Keratinocyte (primary cell): Measurements from ENCODE around the gene LDLRAD4. TPM values are rescaled to one million over a fixed set of nuclear protein-coding genes. Genes with fewer than 3 reads are reported as not detected.

Experiments
- DNase-seq: peaks from one replicate; pipeline ENCODE4 v3.0.0-alpha.2; 2011; ENCODE audit warnings: low read depth, missing footprints, low spot score
- FAIRE-seq: peaks from 2 replicates; lab custom pipeline; 2011; peaks lifted over from hg19 to GRCh38; lab: Jason Lieb, UNC
- H2AFZ ChIP-seq: 2 replicates; pipeline ENCODE4 v1.6.0; 2012; ENCODE audit warnings: low read length, control low read depth, inconsistent platforms; ENCODE audit not compliant: control insufficient read depth
- H3K27ac ChIP-seq: 2 replicates; pipeline ENCODE4 v1.5.1; 2011; ENCODE audit warnings: low read length; ENCODE audit not compliant: control insufficient read depth, insufficient read depth
- H3K27me3 ChIP-seq: 3 replicates; pipeline ENCODE4 v1.6.0; 2011; ENCODE audit warnings: low read length; ENCODE audit not compliant: control insufficient read depth, insufficient read depth; ENCODE audit errors: extremely low read depth
- H3K36me3 ChIP-seq, 2 experiments: 2 replicates in 1 of 2; 3 replicates in 1 of 2; pipeline ENCODE4 v1.5.1; 2011; ENCODE audit warnings: low read length in 2 of 2, mild to moderate bottlenecking in 1 of 2; ENCODE audit not compliant: control insufficient read depth in 2 of 2, insufficient read depth in 2 of 2; ENCODE audit errors: extremely low read depth in 1 of 2
- H3K4me1 ChIP-seq: 3 replicates; pipeline ENCODE4 v1.5.1; 2011; ENCODE audit warnings: low read length; ENCODE audit not compliant: control insufficient read depth, insufficient read depth; ENCODE audit errors: extremely low read depth
- H3K4me2 ChIP-seq: 3 replicates; pipeline ENCODE4 v1.6.0; 2011; ENCODE audit warnings: low read depth, low read length; ENCODE audit not compliant: control insufficient read depth, insufficient read depth; ENCODE audit errors: extremely low read depth
- H3K4me3 ChIP-seq, 3 experiments: fragments of 200-600 bp in 1 of 3; sonication (generic) in 1 of 3; 2 replicates in 2 of 3; 3 replicates in 1 of 3; pipeline ENCODE4 v1.5.1; 2011 to 2016; ENCODE audit warnings: low read length in 3 of 3, mild to moderate bottlenecking in 3 of 3, control low read depth in 2 of 3, inconsistent platforms in 1 of 3, low read depth in 1 of 3, mixed read lengths in 1 of 3, mixed run types in 1 of 3, moderate library complexity in 1 of 3; ENCODE audit not compliant: control insufficient read depth in 2 of 3, insufficient read depth in 2 of 3; ENCODE audit errors: extremely low read depth in 1 of 3
- H3K79me2 ChIP-seq: 2 replicates; pipeline ENCODE4 v1.6.0; 2012; ENCODE audit warnings: low read length; ENCODE audit not compliant: control insufficient read depth, insufficient read depth
- H3K9ac ChIP-seq: 3 replicates; pipeline ENCODE4 v1.6.0; 2011; ENCODE audit warnings: low read length; ENCODE audit not compliant: control insufficient read depth, insufficient read depth; ENCODE audit errors: extremely low read depth
- H3K9me1 ChIP-seq: 3 replicates; pipeline ENCODE4 v1.6.0; 2011; ENCODE audit warnings: low read length; ENCODE audit not compliant: control insufficient read depth, insufficient read depth; ENCODE audit errors: extremely low read depth
- H3K9me3 ChIP-seq: 2 replicates; pipeline ENCODE4 v1.5.1; 2012; ENCODE audit warnings: low read depth, low read length; ENCODE audit not compliant: control insufficient read depth
- H4K20me1 ChIP-seq: 3 replicates; pipeline ENCODE4 v1.6.0; 2011; ENCODE audit warnings: low read length; ENCODE audit not compliant: control insufficient read depth, insufficient read depth; ENCODE audit errors: extremely low read depth
- EZH2 ChIP-seq: IDR thresholded peaks from one replicate; pipeline ENCODE4 v1.6.1; 2012; ENCODE audit warnings: inconsistent platforms, mild to moderate bottlenecking, low read length, moderate library complexity
- dilution Hi-C: fragments of 300-500 bp; cut with MboI; formaldehyde crosslinking; loops from one replicate; pipeline ENCODE4 v1.7.0; 2020; ENCODE audit warnings: low sequenced_read_pairs; ENCODE audit not compliant: extremely low pct_ligation_motif_present
- polyA plus RNA-seq, 5 experiments: library from polyadenylated mRNA; depleted of rRNA in 3 of 5; stranded (reverse) in 3 of 5; stranded (forward) in 1 of 5; unstranded in 1 of 5; fragments of >200 nt; gene quantifications; 1 replicate in 1 of 5; 2 replicates in 3 of 5; 3 replicates in 1 of 5; pipeline versions ENCODE4 v1.2.1 to v1.2.3, GENCODE V29; 2011 to 2012; ENCODE audit warnings: missing spikeins in 2 of 5, low read depth in 1 of 5, low replicate concordance in 1 of 5
- TF ChIP-seq, protein P1 (sequence below), 3 experiments: IDR thresholded peaks in 1 of 3; conservative IDR thresholded peaks in 1 of 3; optimal IDR thresholded peaks in 1 of 3; 2 replicates in 2 of 3; 3 replicates in 1 of 3; pipeline versions ENCODE3 to v1.5.1; 2011; ENCODE audit warnings: low read length in 3 of 3, mild to moderate bottlenecking in 3 of 3, moderate library complexity in 2 of 3, control low read depth in 1 of 3, inconsistent platforms in 1 of 3; ENCODE audit not compliant: insufficient read depth in 2 of 3; ENCODE audit errors: extremely low read depth in 1 of 3

Gene LDLRAD4
- polyA plus RNA-seq, 1 donor (not counting 4 experiments of a cell fraction or from before 2014, with no cell fraction given): not detected

DNA sequence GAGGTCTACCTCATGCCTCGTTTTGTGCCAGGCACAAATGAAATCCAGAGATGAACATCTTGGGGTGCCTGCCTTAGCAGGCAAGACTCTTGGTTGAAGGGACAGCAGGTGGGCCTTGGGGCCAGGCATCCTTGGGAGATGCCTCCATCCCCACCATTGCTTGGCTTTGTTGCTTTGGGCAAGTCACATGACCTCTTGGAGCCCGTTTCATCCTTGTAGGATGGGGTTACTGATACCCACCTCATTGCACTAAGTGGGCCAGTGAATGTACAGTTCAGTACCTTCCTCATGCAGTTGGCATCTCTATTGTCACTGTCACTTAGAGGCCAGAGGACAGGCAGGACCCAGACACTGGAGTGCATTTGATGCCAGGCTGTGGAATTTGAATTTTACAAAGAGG, 195.5 kb downstream of the LDLRAD4 start:
- FAIRE-seq: no peak
- Histone ChIP-seq H3K9ac (no peak overlapping the region), H3K9me3 (no peaks in the 10 kb centered on the region), H3K4me2 (no peak overlapping the region), H3K4me3 (no peak overlapping the region), H3K4me1 (no peaks in the 10 kb centered on the region), H3K36me3 (no peaks in the 10 kb centered on the region), H3K27me3 (no peaks in the 10 kb centered on the region), H3K27ac (no peak overlapping the region), H3K79me2 (no peaks in the 10 kb centered on the region), H4K20me1 (no peaks in the 10 kb centered on the region), H2AFZ (no peak overlapping the region), H3K9me1 (no peaks in the 10 kb centered on the region)
- DNase-seq: no peak
- dilution Hi-C loops: no loop called here
- no peak for TF ChIP-seq EZH2
- TF ChIP-seq, protein P1, sequence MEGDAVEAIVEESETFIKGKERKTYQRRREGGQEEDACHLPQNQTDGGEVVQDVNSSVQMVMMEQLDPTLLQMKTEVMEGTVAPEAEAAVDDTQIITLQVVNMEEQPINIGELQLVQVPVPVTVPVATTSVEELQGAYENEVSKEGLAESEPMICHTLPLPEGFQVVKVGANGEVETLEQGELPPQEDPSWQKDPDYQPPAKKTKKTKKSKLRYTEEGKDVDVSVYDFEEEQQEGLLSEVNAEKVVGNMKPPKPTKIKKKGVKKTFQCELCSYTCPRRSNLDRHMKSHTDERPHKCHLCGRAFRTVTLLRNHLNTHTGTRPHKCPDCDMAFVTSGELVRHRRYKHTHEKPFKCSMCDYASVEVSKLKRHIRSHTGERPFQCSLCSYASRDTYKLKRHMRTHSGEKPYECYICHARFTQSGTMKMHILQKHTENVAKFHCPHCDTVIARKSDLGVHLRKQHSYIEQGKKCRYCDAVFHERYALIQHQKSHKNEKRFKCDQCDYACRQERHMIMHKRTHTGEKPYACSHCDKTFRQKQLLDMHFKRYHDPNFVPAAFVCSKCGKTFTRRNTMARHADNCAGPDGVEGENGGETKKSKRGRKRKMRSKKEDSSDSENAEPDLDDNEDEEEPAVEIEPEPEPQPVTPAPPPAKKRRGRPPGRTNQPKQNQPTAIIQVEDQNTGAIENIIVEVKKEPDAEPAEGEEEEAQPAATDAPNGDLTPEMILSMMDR (optimal IDR thresholded peaks at IDR 0.05 in 1 of 3, IDR thresholded peaks at IDR 0.05 in 1 of 3, conservative IDR thresholded peaks at IDR 0.05 in 1 of 3; ENCODE audit: extremely low read depth in 1 of 3, insufficient read depth in 2 of 3, low read length in 3 of 3): no peak

DNA sequence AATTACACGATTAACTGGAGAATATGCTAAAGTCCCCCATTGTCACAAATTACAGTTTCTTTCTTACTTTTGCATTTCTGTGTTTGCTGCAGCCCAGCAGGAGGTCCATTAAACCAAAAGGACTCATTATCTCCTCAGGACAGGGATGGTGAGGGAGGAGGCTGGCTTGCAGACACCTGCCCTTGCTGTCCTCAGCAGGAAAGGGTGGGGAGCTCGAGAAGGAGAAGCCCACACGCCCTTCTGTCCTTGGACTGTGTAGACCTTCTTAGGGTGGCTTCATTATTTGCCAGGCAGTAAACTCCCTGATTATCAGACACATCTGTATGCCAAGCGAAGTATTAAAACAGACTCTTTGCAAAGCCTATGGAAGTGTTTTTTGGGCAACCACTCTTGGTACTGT, 196.0 kb downstream of the LDLRAD4 start:
- H3K79me2 ChIP-seq: no peaks in the 10 kb centered on the region
- H4K20me1 ChIP-seq: no peaks in the 10 kb centered on the region
- no peaks in the 10 kb centered on the region for H3K9me1 ChIP-seq
- no peaks in the 10 kb centered on the region for H3K9me3 ChIP-seq
- no peak for FAIRE-seq
- no peaks in the 10 kb centered on the region for H3K36me3 ChIP-seq
- no peak for DNase-seq
- no peak overlapping the region for H3K4me2 ChIP-seq
- H2AFZ ChIP-seq: no peak overlapping the region
- H3K4me1 ChIP-seq: no peaks in the 10 kb centered on the region
- no peak overlapping the region for H3K4me3 ChIP-seq
- dilution Hi-C loops: no loop called here
- H3K27me3 ChIP-seq: no peaks in the 10 kb centered on the region
- no peak overlapping the region for H3K27ac ChIP-seq
- no peak for TF ChIP-seq EZH2
- TF ChIP-seq, protein P1 (optimal IDR thresholded peaks at IDR 0.05 in 1 of 3, IDR thresholded peaks at IDR 0.05 in 1 of 3, conservative IDR thresholded peaks at IDR 0.05 in 1 of 3; ENCODE audit: extremely low read depth in 1 of 3, insufficient read depth in 2 of 3, low read length in 3 of 3): no peak
- H3K9ac ChIP-seq: no peak overlapping the region
